GM12801 (cell line): ENCODE measurements around the gene LYPD8.

Experiments used
- CTCF ChIP-seq: IDR thresholded peaks from one replicate; pipeline ENCODE4 v1.5.1; 2011; ENCODE audit warnings: control low read depth; ENCODE audit not compliant: insufficient read length; ENCODE audit errors: extremely low read depth

Gene LYPD8

GRCh38 chr1:248791010-248791409 is 35.5 kb upstream of the LYPD8 start:
- no peak for TF ChIP-seq CTCF

- TF ChIP-seq CTCF, result no peak
These were observed 34.9 kb upstream of the LYPD8 start for GRCh38 chr1:248790456-248790855.

GRCh38 chr1:248788327-248788726 is 32.8 kb upstream of the LYPD8 start:
- TF ChIP-seq CTCF, result no peak

- TF ChIP-seq CTCF, result no peak
These were observed 31.9 kb upstream of the LYPD8 start for GRCh38 chr1:248787430-248787829.

GRCh38 chr1:248786156-248786555 is 30.6 kb upstream of the LYPD8 start:
- TF ChIP-seq CTCF, result no peak

GRCh38 chr1:248783367-248783766 is 27.8 kb upstream of the LYPD8 start:
- no peak for TF ChIP-seq CTCF

- TF ChIP-seq CTCF, result no peak
These were observed 27.0 kb upstream of the LYPD8 start for GRCh38 chr1:248782416-248783141.

GRCh38 chr1:248779350-248779749 is 23.8 kb upstream of the LYPD8 start:
- no peak for TF ChIP-seq CTCF
